ENCODE results near the gene UBE2R2.

The UBE2R2 gene

DNA sequence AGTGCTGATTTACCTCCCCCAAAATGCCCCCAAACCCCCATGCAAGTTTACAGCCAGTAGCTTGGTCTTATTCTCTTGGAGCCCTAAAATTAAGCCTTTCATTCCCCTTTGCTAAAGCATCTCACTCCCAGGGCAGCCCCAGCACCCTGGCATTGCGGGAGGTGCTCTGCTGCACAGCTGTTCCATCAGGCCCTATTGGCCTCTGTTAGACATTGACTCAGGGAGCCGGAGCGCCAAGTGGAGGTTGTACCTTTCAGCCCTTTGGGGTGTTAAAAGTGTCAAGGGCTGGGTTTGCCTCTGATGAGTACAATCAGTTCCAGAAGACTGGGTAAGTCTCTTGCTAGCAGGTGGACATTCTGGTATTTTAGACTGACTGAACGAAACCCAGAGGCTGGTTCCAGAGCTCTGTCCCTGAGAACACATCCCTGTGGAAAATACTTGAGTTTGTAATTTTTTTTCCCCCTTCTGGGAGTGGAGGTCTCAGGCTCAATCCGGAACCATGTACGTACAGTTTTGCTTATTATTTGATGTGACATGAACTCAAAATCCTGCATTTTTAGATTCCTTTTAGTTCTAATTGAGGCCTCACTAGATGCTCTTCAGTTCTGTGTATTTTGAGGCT lies 102.4 kb downstream of the UBE2R2 start:
- no peak overlapping the region for H3K4me3 ChIP-seq (ENCODE audit: control insufficient read depth, low read depth, low read length)
- DNase-seq (ENCODE audit: low read depth): no peak
- TF ChIP-seq, protein P1, sequence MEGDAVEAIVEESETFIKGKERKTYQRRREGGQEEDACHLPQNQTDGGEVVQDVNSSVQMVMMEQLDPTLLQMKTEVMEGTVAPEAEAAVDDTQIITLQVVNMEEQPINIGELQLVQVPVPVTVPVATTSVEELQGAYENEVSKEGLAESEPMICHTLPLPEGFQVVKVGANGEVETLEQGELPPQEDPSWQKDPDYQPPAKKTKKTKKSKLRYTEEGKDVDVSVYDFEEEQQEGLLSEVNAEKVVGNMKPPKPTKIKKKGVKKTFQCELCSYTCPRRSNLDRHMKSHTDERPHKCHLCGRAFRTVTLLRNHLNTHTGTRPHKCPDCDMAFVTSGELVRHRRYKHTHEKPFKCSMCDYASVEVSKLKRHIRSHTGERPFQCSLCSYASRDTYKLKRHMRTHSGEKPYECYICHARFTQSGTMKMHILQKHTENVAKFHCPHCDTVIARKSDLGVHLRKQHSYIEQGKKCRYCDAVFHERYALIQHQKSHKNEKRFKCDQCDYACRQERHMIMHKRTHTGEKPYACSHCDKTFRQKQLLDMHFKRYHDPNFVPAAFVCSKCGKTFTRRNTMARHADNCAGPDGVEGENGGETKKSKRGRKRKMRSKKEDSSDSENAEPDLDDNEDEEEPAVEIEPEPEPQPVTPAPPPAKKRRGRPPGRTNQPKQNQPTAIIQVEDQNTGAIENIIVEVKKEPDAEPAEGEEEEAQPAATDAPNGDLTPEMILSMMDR (IDR thresholded peaks at IDR 0.05; ENCODE audit: control insufficient read depth, insufficient read depth, low read depth, low read length, missing control alignments): no peak

DNA sequence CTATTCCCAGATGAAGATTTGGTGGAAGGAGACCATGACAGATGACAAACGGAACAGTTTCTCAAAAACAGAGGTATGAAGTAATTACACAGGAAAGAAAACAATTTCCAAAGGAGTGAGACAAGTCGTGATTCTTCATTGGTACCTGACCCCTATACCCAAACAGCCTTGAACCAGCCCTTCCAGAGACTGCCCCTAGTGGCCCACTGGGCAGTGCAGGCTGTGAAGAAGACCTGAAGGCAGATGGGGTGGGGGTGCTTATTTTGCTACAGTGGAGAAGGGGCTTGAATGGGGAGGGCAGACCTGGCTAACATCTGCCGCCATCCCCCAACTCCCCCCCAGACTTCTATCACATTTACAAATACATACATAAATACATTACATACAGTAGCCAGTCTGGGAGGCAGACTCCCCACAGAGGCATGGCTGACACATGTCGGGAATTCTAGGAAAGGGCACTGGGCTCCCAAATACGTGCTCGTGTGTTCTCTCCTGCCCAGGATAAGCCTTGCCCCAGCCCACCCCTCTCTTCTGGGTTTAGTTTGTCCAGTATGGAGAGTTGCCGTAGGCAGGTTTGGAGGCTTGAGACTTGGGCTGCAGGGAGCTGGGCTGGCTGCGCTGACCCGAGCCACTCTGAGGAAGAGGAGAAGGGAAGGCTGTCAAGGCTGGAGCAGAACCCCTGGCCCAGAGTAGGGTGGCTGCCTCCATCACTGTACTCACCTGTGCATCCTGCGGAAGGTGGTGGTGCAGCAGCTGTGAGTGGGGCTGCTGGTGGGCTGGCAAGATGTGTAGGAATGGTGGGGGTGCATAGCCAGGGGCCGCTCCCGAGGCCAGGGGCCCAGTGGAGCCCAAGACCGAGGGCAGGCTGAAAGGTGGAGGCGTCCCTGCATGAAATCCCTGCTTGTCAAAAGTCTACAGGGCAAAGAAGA lies 105.3 kb downstream of the UBE2R2 start:
- no peak overlapping the region for H3K4me3 ChIP-seq (ENCODE audit: control insufficient read depth, low read depth, low read length)
- TF ChIP-seq, protein P1 (IDR thresholded peaks at IDR 0.05; ENCODE audit: control insufficient read depth, insufficient read depth, low read depth, low read length, missing control alignments): peak; percentile 81
- no peak for DNase-seq (ENCODE audit: low read depth)

DNA sequence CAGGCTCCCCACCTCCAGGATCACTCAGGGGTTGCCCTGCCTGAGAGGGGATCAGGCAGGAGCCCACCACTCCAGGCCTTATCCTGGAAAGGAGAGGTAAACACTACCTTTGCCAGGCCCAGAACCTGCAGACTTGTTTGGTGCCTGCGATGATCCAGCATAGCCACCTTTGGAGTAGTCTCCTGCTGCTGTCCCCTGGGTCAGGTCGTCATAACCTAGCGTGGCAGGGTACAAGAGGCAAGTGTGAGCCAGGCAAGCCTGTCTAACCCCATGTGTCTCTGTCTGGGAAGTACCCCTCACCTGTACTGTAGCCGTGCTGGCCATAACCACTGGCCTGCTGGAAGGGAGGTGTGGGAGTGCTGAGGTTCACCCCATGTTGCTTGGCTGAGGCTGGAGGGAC lies 106.1 kb downstream of the UBE2R2 start:
- no peak for DNase-seq (ENCODE audit: low read depth)
- TF ChIP-seq, protein P1 (IDR thresholded peaks at IDR 0.05; ENCODE audit: control insufficient read depth, insufficient read depth, low read depth, low read length, missing control alignments): no peak
- H3K4me3 ChIP-seq (ENCODE audit: control insufficient read depth, low read depth, low read length): no peak overlapping the region

DNA sequence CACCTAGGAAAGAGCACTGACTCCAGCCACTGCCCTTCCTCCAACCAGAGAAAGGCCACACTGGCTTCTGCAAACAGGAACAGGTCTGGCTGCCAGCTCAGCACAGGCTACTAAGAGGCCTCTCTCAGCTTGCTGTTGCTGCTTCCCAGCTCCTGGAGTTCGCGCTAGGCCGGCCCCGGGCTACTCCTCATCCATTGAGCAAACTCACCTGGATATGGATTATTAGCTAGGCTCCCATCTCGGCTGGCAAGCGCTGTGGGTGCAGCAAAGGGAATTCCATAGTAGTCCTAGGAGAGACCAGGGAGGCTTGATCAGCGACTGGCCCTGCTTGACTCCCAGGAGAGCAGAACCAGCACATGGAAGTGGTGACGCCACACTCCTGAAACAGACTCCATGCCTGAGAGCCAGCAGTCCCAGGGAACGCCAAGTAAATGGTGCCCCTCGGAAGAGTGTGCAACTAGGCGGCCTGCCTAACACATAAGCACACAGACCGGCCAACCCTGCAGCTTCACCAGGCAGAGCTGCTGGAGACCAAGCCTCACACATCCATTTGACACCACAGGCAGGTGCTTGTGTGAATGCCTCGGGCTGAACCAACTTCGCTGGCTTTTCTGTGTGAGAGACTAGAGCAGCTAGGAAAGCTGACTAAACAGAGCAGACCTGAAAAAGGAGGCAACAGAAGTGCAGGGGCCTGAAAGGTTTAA lies 107.2 kb downstream of the UBE2R2 start:
- TF ChIP-seq, protein P1 (IDR thresholded peaks at IDR 0.05; ENCODE audit: control insufficient read depth, insufficient read depth, low read depth, low read length, missing control alignments): no peak
- DNase-seq (ENCODE audit: low read depth): no peak
- H3K4me3 ChIP-seq (ENCODE audit: control insufficient read depth, low read depth, low read length): no peak overlapping the region

DNA sequence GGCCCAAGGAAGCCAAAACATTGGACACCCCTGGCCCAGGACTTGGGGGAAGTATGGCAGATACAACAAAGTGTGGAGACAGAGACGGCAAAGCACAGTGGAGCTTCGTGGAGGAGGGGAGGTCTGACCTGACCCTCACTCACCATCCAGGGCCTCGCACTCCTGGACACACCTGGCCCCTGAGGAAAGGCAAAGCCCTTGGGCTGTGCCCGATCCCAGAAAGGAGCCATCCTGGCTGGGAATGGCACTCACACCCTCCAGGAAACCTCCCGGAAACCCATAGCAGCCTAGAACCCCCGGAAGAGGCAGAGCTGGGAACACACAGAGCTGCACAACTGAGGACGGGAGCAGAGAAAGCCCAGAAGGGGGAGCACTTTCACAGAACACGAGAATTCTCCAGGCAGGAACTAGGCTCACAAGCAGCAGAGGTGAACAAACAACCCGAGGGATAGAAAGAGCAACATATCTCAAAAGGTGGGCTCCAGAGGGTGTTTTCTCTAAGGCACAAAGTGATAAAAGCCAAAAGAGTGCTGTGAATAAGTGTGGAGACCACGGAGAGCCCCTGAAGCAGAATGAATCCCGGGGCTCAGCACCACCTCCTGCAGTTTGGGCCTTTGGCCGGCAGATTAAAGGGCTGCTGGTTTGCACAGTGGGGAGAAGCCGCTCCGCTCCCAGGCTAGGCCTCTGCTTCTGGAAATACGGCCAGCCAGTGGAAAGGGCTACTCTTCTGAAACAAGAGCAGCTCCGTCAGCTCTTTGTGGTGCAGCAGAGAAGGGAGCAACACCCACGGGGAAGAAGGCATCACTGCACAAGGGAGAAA lies 108.2 kb downstream of the UBE2R2 start:
- TF ChIP-seq, protein P1 (IDR thresholded peaks at IDR 0.05; ENCODE audit: control insufficient read depth, insufficient read depth, low read depth, low read length, missing control alignments): peak; percentile 77
- H3K4me3 ChIP-seq (ENCODE audit: control insufficient read depth, low read depth, low read length): no peak overlapping the region
- peak; percentile 10 for DNase-seq (ENCODE audit: low read depth)

Data from AG09309 (cell line).